ENCODE results near the gene IFNL4.
"Not testable (repeated sequence)": the region's sequence is repeated elsewhere in the genome, so short reads cannot be mapped to it uniquely, and the experiment has no call there.

DNA sequence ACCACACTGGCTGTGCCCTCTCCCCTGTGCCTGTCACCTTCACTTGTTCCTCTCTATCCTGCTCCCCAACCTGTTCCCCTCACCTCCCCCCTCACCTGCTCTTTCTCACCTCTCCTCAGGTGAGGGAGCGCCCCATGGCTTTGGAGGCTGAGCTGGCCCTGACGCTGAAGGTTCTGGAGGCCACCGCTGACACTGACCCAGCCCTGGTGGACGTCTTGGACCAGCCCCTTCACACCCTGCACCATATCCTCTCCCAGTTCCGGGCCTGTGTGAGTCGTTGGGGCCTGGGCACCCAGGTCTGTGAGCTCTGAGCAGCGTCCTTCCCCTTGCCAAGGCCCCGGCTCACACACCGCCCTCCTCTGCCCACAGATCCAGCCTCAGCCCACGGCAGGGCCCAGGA, 20.7 kb upstream of the IFNL4 start:
- not testable (repeated sequence) for TF ChIP-seq POLR2AphosphoS5, GABPA (IDR thresholded peaks at IDR 0.05; ENCODE audit: low read depth)
- TF ChIP-seq, protein P1, sequence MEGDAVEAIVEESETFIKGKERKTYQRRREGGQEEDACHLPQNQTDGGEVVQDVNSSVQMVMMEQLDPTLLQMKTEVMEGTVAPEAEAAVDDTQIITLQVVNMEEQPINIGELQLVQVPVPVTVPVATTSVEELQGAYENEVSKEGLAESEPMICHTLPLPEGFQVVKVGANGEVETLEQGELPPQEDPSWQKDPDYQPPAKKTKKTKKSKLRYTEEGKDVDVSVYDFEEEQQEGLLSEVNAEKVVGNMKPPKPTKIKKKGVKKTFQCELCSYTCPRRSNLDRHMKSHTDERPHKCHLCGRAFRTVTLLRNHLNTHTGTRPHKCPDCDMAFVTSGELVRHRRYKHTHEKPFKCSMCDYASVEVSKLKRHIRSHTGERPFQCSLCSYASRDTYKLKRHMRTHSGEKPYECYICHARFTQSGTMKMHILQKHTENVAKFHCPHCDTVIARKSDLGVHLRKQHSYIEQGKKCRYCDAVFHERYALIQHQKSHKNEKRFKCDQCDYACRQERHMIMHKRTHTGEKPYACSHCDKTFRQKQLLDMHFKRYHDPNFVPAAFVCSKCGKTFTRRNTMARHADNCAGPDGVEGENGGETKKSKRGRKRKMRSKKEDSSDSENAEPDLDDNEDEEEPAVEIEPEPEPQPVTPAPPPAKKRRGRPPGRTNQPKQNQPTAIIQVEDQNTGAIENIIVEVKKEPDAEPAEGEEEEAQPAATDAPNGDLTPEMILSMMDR (IDR thresholded peaks at IDR 0.05; ENCODE audit: insufficient read depth, low read length) = not testable (repeated sequence)

All from HL-60 (cell line).